GM21825 (cell line): ENCODE data around the gene NFKB1.
"Not testable (repeated sequence)": the region's sequence is repeated elsewhere in the genome, so short reads cannot be mapped to it uniquely, and the experiment has no call there.

Experiments used
- ATAC-seq: cut with Tn5 transposase; IDR thresholded peaks from one replicate; pipeline ENCODE4 v1.9.1; 2021; ENCODE audit warnings: mild to moderate bottlenecking, moderate library complexity; ENCODE audit not compliant: unreplicated experiment

The NFKB1 gene, protein sequence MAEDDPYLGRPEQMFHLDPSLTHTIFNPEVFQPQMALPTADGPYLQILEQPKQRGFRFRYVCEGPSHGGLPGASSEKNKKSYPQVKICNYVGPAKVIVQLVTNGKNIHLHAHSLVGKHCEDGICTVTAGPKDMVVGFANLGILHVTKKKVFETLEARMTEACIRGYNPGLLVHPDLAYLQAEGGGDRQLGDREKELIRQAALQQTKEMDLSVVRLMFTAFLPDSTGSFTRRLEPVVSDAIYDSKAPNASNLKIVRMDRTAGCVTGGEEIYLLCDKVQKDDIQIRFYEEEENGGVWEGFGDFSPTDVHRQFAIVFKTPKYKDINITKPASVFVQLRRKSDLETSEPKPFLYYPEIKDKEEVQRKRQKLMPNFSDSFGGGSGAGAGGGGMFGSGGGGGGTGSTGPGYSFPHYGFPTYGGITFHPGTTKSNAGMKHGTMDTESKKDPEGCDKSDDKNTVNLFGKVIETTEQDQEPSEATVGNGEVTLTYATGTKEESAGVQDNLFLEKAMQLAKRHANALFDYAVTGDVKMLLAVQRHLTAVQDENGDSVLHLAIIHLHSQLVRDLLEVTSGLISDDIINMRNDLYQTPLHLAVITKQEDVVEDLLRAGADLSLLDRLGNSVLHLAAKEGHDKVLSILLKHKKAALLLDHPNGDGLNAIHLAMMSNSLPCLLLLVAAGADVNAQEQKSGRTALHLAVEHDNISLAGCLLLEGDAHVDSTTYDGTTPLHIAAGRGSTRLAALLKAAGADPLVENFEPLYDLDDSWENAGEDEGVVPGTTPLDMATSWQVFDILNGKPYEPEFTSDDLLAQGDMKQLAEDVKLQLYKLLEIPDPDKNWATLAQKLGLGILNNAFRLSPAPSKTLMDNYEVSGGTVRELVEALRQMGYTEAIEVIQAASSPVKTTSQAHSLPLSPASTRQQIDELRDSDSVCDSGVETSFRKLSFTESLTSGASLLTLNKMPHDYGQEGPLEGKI

DNA sequence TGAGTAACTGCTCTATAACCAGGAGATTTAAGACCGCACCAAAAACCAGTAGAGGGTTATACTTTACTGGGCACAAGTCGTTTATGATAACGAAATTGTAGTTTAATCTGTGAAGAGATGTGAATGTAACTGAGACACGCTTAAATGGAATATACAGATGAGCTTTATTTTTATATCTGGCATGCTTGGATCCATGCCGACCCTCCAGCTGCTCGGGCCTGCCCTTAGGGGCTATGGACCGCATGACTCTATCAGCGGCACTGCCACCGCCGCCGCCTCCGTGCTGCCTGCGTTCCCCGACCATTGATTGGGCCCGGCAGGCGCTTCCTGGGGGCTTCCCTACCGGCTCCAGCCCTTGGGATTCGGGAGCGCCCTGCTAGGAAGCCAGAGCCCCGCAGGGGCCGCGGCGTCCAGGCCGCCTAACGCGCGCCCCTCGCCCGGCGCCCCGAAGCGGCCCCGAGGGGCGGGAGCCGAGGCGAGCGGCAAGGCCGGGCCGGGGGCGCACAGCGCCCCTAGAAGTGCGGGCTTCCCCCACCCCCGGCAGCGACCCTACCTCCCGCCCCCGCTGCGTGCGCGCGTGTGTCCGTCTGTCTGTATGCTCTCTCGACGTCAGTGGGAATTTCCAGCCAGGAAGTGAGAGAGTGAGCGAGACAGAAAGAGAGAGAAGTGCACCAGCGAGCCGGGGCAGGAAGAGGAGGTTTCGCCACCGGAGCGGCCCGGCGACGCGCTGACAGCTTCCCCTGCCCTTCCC lies at the start of gene NFKB1:
TSS of gene NFKB1 (plus strand) at position 664 of the 751 bp plus-strand sequence. CDS start 24,160 bp downstream, outside the sequence.
- ATAC-seq, result peak; percentile 59

DNA sequence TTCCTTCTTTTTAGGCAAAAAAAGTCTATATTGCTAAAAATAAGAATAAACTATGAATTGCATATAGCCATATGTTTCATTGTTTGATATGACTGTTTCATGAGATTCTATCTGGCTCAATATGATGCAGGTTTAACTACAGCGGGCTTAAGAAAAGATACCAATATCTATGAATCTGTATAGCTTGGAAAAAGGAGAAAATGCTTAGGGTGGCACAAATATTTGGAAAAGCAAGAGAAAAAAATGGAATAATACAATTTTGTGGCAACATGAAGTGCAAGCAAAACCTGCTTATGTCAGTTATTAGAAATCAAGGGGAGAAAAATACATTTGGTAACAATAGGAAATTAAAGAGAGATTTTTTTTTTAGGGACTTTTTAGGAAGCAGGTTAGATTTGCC lies 48.3 kb upstream of the NFKB1 start:
- no peak for ATAC-seq

DNA sequence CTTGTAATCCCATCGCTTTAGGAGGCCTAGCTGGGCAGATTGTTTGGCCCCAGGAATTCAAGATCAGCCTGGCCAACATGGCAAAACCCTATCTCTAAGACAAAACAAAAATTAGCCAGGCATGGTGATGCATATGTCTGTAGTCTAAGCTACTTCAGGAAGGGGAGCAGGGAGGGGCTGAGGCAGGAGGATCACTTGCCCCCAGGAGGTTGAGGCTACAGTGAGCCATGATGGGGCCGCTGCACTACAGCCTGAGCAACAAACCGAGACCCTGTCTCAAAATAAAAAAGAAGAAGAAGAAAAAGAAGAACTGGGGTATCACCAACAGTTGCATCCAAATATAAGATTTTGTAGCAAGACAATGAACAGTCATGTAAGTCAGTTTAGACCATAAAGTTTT lies 47.3 kb upstream of the NFKB1 start:
- no peak for ATAC-seq

DNA sequence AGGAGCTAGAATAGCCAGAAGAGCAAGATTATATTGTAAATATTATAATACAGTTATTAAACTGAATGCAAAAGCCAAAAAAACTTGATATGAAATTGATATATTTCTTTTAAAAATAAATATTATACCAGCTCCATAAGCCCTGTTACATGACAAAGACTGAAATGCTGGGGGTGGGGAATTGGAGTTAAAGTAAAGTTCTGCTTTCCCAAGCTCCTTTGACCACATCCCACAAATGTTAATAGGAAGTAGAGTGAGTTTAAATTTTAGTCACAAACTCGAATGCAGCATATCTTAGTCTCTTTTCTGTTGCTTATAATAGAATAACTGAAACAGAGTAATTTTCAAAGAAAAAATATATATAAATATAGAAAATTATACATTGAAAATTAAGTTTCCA lies 46.9 kb upstream of the NFKB1 start:
- ATAC-seq, result no peak

DNA sequence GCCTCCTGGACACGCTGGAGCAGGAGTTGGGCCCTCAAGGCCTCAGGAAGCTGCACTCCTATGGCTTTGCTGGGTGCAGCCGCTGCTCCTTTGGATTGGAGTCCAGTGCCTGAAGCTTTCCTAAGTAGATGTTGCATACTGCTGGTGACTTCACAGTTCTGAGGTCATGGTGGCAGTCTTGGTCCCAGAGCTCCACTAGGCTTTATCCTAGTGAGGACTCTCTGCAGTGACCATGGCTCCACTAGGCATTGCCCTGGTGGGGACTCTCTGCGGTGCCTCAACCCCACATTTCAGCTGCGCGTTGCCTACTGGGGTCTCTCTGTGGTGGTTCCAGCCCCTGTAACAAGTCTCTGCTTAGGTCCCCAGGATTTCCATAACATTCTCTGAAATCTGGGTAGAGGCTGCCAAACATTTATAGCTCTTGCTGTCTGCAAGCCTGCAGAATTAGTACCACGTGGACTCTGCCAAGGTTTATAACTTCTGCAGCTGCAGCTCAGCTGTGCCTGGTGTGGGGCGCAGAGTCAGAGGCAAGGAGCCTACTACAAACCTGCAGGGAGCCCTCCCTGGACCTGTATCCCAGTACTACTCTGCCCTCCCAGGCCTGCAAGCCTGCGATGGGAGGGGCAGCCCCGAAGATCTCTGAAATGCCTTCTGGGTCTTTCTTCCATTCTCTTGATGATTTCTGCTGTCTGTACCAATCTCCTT lies 46.0 kb upstream of the NFKB1 start:
- no peak for ATAC-seq

DNA sequence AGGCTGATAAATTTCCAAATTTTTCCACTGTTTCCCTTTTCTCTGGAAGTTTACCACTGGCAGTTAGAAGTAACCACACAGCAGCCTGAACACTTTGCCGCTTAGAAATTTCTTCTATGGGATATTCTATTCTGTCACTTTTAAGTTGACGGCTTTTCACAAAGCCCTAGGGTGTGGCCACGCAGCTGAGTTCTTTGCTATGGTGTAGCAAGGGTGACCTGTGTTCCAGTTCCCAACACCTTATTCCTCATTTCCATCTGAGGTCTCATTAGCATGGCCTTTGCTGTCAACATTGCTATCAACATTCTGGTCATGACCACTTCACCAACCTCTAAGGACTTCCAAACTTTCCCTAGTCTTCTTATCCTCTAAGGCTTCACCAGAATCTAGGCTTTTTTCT lies 45.4 kb upstream of the NFKB1 start:
- ATAC-seq, result no peak

DNA sequence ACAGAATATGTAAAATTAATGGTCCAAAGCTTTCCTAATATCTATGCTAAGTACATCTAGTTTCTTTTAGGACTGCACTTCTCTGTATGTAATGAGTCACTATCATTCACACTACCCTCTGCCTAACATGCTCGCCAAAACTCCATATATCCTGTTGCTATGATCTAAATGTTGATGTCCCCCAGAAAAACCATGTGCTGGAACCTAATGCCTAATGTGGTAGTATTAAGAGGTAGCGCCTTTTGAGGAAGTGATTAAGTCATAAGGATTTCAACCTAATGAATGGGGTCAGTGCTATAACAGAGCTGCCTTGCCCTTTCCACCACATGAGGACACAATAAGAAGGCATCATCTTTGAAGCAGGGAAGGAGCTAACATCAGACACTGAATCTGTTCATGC lies 34.9 kb upstream of the NFKB1 start:
- no peak for ATAC-seq

DNA sequence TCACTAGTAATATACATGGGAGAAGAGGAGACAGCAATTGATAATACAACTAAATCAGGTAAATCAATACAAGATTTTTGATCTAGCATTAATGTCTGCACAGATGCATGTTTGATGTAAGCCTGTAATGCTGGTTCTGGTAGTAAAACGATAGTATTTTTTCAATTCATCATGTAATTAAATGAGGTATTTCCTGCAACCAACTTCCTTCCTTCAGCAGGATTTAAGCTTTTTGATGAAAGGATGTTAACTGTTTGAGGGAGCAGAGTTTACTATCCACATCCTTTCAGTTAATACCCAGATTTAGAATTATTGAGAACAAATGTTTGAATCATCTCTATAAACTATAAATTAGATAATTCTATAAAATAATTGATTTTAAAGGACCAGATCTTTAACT lies 31.4 kb upstream of the NFKB1 start:
- no peak for ATAC-seq

DNA sequence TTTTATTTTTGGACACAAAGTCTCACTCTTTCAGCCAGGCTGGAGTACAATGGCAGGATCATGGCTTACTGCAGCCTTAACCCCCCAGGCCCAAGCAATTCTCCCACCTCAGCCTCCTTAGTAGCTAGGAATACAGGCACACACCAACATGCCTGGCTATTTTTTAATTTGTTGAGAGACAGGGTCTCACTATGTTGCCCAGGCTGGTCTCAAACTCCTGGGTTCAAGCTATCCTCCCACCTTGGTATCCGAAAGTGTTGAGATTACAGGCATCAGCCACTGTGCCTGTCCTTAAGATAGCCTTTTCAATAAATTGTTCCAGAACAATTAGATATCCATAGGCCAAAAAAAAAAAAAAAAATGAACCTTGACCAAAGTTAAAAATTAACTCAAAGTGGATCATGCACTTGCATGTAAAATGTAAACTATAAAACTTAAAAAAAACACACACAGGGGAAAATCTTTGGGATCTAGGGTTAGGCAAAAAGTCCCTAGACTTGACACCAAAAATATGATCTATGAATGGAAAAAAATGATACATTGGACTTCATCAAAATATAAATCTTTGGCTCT lies 28.6 kb upstream of the NFKB1 start:
- no peak for ATAC-seq

DNA sequence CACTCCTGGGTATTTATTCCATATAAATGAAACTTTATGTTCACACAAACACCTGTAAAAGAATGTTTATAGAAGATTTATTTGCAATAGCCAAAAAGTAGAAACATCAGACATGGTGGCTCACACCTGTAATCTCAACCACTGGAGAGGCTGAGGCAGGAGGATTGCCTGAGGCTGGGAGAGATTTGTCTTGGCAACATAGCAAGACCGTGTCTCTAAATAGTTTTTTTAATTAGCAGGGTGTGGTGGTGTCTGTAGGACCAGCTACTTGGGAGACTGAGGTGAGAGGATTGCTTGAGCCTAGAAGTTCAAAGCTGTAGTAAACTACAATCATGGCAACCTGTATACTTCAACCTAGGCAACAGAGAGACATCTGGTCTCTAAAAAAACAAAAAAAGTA lies 27.7 kb upstream of the NFKB1 start:
- ATAC-seq, result no peak

DNA sequence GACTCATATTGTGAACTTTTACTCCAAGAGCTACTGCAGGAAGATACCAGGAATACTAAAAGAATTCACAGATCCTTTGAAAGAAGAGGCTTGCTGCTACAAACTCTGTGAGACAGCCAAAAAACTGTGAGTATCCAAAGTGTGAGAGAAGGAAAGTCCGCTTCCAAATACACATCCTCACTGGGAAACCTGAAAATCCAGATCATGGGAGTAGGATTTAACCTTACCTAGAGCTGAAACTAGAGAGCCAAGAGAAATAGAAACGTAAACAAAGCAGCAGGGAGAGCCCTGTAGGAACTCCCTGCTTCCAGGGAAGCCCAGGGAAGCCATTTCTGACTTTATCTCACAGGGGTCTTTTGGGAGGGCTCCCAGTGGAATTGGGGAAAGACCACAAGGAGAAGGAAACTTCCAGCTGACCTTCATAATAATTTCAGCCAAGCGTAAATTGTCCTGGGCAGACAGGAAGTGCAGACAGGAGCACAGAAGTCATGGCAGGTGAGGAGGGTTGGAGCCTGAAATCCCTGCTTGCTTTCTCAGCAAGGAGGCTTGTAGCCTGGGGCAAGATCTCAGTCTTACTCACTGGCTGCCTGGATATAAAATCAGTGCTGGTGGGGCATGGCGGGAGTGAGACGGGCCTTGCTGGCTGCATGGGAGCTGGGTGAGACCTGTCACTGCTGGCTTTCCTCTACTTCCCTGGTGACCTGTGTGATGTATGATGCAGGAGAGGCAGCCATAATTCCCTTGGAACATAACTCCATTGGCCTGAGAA lies 26.2 kb upstream of the NFKB1 start:
- ATAC-seq, result no peak

DNA sequence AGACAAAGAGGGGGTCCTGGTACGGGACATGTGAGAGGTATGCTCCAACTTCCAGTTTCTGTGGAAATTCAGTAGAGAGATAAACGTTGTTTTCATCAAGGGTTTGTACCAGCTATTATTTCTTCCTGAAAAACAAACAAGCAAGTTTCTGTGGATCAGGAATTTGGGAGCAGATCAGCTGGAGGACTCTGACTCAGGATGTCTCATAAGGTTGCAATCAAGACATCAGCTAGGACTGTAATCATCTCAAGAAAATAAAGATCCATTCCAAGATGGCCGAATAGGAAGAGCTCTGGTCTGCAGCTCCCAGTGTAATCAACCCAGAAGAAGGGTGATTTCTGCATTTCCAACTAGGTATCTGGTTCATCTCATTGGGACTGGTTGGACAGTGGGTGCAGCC lies 23.5 kb upstream of the NFKB1 start:
- ATAC-seq, result no peak

DNA sequence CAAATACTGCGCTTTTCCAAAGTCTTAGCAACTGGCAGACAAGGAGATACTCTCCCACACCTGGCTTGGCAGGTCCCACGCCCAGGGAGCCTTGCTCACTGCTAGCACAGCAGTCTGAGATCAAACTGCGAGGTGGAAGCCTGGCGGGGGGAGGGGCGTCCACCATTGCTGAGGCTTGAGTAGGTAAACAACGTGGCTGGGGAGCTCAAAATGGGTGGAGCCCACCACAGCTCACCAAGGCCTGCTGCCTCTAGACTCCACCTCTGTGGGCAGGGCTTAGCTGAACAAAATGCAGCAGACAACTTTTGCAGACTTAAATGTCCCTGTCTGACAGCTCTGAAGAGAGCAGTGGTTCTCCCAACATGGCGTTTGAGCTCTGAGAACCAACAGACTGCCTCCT lies 23.0 kb upstream of the NFKB1 start:
- ATAC-seq, result no peak

DNA sequence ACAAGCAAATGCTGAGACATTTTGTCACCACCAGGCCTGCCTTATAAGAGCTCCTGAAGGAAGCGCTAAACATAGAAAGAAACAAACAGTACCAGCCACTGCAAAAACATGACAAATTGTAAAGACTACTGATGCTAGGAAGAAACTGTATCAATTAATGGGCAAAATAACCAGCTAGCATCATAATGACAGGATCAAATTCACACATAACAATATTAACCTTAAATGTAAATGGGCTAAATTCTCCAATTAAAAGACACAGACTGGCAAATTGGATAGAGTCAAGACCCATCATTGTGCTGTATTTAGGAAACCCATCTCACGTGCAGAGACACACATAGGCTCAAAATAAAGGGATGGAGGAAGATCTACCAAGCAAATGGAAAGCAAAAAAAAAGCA lies 21.3 kb upstream of the NFKB1 start:
- not testable (repeated sequence) for ATAC-seq

DNA sequence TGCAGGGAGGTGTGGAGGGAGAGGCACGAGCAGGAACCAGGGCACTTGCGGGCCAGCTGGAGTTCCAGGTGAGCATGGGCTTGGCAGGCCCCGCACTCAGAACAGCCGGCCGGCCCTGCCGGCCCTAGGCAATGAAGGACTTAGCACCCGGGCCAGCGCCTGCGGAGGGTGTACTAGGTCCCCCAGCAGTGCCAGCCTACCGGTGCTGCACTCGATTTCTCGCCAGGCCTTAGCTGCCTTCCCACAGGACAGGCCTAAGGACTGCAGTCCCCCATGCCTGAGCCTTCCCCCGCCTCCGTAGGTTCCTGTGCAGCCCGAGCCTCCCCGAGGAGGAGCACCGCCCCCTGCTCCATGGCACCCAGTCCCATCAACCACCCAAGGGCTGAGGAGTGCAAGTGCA lies 18.0 kb upstream of the NFKB1 start:
- ATAC-seq, result no peak

DNA sequence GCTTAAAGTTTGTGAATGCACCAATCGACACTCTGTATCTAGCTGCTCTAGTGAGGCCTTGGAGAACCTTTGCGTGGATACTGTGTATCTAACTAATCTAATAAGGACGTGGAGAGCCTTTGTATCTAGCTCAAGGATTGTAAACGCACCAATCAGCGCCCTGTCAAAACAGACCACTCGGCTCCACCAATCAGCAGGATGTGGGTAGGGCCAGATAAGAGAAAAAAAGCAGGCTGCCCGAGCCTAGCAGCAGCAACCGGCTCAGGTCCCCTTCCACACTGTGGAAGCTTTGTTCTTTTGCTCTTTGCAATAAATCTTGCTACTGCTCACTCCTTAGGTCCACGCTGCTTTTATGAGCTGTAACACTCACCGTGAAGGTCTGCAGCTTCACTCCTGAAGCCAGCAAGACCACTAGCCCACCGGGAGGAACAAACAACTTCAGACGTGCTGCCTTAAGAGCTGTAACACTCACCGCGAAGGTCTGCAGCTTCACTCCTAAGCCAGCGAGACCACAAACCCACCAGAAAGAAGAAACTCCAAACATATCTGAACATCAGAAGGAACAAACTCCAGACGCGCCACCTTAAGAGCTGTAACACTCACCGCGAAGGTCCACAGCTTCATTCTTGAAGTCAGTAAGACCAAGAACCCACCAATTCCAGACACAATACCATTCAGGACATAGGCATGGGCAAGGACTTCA lies 17.0 kb upstream of the NFKB1 start:
- ATAC-seq, result not testable (repeated sequence)

DNA sequence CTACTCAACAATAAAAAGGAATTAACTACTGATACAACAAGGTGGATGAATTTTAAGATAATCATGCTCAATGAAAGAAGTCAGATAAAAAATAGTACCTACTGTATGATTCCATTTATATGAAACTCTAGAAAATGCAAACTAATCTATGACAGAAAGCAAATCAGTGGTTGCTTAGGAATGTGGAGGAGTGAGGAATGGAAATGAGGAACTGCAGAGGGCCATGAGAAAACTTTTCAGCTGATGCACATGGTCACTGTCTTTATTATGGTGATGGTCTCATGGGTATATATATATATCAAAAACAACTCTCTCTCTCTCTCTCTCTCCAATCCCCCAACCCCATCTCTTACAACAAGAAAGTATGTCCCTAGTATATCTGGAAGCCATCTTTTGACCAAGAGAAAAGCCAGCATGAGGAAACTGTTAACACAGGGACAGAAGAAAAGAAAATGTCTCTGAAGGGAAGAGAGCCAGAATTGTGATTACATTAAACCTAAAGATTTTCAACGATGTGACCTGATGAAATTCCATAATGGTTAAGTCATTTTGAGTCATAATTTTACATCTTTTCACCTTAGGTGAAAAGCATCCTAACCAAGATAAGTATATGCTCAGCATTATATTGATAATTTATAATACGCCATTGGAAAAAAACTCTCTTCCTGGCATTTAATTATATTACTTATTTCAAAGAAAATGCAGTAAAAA lies 8.5 kb upstream of the NFKB1 start:
- ATAC-seq, result no peak

DNA sequence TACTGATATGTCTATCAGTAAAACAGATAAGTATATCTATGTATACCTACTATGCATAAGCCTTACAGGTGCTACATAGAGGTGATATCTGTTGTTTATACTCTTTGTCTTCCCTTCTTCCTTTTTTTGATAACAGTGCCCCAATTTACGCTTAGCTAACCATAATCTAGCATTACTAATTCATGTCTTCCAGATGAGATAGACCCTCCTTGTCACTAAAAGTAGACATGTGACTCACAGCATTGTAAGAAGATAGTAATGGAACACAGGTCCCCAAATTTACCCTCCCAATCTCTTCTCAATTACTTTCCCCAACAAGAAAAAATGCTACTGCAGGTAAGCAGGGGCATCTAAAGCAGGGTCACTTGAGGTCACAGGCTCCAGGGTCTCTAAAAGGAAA lies 7.9 kb upstream of the NFKB1 start:
- ATAC-seq, result no peak
